Stimulated activated CD4-positive, alpha-beta T cell treated with anti-CD3 and anti-CD28 coated beads, TNF-alpha, amount 100 ng/mL, for 1 hour (primary cell): ENCODE results near the gene LGMN.
"Not testable (repeated sequence)": the region's sequence is repeated elsewhere in the genome, so short reads cannot be mapped to it uniquely, and the experiment has no call there.

Source experiments
- DNase-seq, 3 donors: peaks; one replicate each; pipeline ENCODE4 v3.0.0-alpha.2; 2020; ENCODE audit warnings: low read depth in 3 of 3, low spot score in 1 of 3

The LGMN gene

DNA sequence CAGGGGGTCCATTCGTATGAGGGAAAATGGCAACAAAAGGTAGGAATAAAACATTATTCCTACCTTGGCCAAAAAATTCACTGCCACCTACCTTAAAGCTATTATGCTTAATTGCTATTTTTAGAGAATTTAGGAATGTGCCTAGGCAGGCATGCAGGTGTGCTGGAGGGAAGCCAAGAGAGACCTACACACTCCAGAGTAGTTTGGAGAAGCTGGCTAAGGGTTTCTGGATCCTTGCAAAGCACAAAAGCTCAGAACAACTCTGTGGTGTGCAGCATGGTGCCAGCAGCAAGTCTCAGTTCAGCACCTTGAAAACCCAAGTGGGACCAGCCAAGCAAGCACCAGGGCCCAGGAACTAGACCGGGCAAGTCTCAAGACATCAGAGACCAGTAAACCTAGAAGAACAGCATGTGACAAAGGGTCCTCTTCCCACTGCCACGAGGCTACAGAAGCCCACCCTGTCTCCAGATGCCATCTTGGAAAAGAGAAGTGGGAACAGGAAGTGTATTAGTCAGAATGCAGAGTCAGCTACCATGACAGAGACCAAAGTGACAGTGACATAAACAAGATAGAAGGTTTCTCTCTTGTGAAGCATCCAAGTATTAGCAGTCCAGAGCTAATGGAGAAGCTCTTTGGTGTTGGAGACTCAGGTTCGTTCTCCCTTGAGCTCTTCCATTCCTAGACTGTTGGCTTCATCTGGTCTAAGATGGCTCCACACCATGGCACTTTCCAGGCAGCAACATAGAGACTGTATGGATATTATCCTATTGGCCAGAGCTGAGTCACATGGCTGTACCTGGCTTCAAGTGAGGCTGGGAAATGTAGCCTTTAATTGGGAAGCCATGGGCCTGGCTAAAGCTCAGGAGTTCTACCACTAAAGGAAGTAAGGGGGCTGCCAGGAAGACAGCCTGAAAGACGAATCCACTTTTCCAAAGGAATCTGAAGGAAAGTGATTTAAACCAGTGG is 15.5 kb upstream of the LGMN start:
- not testable (repeated sequence) for DNase-seq

DNA sequence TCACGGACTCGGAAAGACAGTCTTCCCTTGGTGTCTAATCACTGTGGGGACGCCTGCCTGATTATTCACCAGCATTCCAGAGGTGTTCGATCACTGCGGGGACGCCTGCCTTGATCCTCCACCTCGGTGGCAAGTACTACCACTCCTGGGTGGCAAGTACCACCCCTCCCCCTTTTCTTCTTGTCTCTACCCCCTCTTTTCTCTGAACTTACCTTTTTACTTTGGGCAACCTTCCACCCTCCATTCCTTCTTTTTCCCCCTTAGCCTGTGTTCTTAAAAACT is 12.0 kb upstream of the LGMN start:
- no peak for DNase-seq

DNA sequence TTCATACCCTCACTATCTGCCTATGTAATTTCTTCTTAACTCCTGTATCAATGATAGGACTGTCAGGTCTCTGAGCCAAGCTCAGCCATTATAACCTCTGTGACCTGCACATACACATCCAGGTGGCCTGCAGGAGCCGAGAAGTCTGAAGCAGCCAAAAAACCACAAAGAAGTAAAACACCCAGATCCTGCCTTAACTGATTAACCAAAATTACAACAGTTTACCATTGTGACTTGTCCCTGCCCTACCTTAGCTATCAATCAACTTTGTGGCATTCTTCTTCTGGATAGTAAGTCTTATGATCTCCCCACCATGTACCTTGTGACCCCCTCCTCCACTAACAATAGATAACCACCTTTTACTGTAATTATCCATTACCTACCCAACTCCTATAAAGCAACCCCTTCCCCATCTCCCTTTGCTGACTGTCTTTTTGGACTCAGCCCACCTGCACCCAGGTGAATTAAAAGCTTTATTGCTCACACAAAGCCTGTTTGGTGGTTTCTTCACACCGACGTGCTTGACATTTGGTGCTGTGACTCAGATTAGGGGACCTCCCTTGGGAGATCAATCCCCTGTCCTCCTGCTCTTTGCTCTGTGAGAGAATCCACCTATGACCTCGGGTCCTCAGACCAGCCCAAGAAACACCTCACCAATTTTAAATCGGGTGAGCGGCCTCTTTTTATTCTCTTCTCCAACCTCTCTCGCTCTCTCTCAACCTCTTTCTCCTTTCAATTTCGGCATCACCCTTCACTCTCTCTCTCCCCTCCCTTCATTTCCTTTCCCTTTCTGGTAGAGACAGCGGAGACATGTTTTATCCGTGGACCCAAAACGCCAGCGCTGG is 11.5 kb upstream of the LGMN start:
- DNase-seq, result no peak

DNA sequence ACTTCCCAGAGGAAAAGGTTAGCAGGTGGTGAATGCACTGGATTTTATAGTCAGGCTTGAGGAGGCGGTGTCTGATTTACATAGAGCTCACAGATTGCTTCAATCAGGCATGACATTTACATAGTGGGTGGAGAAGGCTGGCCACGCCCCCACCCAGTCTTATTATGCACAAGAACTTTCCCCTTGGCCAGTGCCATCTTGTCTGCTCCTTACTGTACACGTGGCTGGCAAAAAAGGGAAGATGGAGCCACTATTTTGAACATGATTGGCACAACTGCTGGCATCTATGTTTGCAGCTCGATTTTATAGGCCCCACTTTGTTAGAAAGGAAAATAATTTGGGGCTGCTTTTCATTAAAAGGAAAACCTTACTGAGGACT is 10.9 kb upstream of the LGMN start:
- no peak for DNase-seq

DNA sequence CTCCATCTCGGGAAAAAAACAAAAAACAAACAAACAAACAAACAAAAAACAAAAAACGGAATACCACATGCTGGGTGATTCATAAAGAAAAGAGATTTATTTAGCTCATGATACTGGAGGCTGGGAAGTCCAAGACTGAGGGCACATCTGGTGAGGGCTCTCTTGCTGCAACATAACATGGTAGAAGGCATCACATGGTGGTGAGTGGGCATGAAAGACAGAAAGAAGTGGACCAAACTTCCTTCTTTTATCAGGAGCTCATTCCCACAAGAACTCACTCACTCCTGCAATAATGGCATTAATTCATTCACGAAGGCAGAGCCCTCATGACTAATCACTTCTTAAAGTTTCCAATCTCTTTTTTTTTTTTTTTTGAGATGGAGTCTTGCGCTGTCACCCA is 8.0 kb upstream of the LGMN start:
- no peak for DNase-seq

DNA sequence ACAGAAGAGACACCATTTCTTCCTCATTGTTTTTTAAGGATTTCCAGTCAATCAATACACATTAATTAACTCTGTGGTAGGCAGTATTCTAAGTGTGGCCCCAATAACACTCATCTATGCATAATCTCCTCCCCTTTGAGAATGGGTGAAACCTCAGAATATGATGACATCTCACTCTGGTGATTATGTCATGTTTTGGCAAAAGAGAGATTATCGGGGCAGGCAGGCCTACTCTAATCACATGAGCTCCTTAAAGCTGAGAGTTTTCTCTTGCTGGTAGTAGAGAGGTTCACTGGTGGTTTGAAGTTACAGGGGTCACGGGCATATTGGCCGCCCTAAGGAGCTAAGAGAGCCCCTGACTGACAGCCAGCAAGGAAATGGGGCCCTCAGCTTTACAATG is 7.1 kb upstream of the LGMN start:
- no peak for DNase-seq

DNA sequence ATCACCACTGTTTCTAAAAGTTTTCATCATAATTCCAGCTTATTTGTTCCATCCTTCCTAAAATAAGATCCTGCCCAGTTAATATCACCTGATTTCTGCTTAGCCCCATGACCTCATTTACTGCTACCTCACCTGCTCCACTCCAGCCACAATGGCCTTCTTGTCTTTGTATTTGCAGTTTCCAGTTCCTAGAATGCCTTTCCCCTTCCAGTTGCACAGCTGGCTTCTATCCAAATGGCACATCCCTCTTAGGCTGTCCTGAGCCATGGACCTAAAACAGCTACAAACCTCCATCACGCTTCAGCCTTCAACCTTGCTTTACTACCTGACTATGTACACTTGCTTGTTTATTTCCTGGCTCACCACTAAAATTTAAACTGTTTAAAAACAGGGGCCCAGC is 6.5 kb upstream of the LGMN start:
- no peak for DNase-seq

DNA sequence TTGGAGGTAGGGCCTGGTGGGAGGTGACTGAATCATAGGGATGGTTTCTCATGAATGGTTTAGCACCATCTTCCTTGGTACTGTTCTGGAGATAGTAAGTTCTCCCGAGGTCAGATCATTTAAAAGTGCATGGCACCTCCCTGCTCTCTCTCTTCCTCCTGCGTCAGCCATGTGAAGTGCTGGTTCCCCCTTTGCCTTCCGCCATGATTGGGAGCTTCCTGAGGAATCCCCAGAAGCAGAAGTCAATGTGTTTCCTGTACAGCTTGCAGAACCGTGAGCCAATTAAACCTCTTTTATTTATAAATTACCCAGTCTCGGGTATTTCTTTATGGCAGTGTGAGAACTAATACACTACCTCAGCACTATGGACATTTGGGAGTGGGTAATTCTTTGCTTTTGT is 4.8 kb upstream of the LGMN start:
- DNase-seq, result no peak

DNA sequence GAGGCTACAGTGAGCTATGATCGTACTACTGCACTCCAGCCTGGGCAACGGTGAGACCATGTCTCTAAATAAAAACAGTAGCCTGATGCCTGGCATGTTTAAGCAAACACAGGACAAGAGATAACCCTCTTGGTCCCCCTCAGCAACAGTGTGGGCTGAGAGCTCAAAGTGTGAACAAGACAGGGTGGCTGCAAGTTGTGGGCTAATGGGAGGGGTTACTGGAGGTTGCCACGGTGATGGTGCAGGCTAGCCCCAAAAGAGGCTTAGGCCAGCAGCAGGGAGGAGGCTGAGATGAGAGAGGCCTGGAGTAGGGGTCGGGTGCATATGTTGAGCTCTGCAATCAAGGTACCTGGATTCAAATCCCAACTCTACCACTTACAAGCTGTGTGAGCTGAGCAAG is 3.4 kb upstream of the LGMN start:
- DNase-seq, result no peak

DNA sequence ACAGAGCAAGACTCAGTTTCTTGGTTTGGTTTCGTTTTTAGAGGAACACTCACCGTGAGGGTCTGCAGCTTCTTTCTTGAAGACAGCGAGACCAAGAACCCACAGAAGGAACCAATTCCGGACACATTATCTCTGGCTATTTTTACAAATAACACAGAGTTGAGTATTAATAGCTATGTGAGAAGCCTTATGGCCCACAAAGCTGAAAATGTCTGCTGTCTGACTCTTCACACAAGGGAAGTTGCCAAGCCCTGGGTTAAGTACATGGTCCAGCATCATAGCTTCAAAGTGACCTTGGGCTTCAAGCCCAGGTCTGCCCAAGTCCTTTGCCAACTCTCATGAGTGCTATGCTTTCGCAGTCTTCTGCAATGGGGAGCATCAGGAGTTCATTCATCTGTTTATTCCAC is 2.6 kb upstream of the LGMN start:
- no peak for DNase-seq

DNA sequence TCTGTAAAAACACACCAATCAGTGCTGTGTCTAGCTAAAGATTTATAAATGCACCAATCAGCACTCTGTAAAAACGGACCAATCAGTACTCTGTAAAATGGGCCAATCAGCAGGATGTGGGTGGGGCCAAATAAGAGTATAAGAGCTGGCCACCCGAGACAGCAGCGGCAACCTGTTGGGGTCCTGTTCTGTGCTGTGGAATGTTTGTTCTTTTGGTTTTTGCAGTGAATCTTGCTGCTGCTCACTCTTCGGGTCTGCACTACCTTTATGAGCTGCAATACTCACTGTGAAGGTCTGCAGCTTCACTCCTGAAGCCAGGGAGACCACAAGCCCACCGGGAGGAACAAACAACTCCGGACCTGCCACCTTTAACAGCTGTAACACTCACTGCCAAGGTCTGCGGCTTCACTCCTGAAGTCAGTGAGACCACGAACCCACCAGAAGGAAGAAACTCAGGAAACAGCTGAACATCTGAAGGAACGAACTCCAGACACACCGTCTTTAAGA is 1.8 kb upstream of the LGMN start:
- peak in 1 of 3 donors; percentile 12 for DNase-seq

DNA sequence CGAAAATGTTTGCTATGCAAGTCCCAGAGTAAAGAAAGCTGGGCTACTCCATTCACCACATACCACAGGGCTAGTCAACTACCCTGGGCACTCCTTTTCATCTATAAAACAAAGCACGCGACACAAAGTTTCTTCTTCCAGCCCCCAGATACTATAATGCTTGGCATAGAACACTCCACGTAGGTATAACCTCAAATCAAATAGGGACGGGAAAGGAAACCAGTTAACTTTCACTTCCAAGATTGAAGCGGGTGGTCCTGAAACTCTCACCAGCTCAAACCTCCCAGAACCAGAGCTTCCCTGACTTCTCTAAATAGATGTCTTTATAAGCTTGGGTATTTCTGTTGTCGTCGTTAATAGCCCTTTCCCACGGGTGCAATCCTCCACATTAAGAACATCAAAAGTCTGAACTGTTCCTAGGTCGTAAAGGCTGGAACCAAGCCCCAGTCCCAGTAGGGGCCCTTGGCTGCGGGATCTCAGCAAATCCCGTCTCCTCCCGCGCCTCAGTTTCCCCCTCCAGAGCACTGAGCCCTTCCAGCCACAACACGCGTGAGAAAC is 647 bp downstream of the LGMN start:
- no peak for DNase-seq

DNA sequence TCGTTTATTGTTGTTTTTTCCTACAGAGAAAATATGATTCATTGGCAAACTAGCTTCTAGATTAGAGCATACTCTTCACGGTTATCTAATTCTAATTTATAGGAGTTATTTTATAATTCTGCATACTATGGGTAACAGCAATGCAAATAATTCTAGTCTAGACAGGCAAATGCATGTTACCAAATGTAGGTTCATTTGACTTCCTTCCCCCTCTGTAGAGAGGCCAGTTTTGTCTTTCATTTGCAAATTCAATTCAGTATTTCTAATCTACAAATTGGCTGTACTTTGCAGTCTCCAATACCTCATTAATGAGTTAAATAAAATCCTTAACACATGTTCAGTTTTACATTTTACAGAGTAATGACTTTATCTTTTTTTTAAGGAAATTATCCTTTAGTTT is 4.2 kb downstream of the LGMN start:
- DNase-seq, result no peak

DNA sequence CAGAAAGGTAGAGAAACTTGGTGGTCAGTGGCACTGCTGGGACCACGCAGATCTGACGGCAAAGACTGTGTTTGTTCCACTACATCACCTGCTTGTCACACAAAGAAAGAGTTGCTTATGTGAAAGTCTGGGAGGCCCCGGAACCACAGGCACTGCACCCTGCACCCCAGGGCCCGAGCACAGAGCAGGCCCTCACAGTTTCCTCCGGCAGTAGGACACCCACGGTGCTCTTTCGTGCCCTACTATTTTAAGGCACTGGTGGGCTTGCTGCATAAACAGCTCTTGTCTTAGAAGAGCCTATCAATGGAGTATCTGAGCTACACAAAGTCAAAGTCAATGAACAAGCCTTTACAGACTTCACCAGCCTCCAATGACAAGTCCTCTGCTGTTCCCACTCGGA is 8.0 kb downstream of the LGMN start:
- DNase-seq, result no peak

DNA sequence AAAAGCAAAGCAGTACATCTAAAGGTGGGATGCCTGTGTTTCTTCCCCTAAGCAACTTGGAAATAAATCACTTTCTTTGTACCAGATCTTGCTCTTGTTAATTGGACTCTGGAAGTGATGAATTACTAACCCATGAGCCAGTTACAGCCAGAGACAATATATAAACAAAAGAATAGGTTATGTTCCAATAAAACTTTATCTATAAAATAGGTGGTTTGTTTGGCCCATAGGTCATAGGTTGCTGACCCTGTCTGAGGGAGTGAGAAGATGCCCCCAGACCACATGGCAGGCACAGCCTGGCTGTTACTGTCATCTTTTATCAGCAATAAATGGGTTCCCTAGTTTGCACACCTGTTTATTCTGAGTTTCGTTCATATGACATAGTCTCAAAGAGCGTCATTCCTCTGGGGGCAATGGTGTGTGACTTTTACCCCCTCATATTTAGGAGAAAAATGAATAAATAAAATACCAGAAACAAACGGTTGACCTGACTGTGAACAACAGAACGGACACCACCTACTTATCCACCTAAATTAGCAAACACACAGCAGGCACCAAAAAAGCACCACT is 10.7 kb downstream of the LGMN start:
- no peak for DNase-seq

DNA sequence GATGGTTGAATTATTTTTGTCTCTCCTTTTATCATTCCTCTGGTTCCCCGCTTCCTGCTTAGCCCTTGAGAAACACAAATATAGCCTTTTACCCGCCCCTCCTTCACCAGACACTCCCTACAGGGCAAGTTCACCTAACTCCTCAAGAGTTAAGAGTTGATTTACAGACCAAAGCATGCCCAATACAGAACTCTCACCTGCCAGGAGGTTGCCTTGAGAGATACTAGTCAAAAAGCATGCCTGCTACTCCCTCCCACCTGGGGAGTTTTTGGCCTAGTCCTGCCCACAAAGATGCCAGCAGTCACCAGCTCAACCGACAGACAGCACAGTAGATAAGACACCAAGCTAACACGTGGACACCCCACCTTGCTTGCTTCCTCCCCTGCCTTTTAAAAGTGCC is 11.2 kb downstream of the LGMN start:
- DNase-seq, result no peak

DNA sequence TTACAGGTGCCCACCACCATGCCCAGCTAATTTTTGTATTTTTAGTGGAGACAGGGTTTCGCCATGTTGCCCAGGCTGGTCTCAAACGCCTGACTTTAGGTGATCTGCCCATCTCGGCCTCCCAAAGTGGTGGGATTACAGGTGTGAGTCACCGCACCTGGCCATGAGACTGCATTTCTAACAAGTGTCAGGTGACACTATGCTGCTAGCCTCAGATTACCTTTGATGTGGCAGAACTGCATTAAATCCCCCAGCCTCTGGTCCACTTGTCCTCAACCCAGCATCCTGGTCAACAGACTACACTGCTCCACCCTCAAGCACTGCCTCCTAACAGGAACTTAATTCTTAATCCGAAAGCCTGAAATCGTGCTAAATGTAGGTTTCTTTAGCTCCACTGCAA is 13.1 kb downstream of the LGMN start:
- DNase-seq, result no peak

DNA sequence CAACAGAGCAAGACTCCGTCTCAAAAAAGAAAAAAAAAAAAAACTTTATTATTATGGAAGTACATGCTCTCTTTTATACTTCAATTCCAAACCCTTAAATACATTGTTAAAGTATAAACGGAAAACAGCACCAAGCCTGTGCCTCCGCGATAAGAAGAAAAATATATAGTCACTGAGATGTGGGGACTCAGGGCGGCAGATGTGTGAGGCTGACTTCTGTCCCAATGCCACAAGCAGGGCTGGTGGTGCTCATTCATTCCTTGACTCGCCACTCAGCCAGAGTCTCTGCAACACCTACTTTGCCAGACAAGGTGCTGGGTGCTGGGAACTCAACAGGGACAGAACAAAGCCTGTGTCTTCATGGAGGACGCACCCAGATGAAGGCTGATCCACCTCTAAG is 13.8 kb downstream of the LGMN start:
- no peak for DNase-seq

DNA sequence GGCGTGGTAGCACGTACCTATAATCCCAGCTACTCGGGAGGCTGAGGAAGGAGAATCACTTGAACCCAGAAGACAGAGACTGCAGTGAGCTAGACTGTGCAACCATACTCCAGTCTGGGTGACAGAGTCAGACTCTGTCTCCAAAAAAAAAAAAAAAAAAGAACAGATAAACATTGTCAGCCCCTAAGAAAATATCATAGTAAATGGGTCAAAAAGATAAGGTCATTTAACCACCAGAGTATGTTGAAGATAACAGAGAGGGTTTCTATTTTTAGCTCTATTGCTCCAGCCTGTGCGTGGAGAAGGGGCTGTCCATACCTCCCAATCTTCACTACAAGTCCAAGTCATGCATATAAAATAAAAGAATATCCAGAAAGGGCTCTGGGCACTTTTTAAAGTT is 15.4 kb downstream of the LGMN start:
- no peak for DNase-seq

DNA sequence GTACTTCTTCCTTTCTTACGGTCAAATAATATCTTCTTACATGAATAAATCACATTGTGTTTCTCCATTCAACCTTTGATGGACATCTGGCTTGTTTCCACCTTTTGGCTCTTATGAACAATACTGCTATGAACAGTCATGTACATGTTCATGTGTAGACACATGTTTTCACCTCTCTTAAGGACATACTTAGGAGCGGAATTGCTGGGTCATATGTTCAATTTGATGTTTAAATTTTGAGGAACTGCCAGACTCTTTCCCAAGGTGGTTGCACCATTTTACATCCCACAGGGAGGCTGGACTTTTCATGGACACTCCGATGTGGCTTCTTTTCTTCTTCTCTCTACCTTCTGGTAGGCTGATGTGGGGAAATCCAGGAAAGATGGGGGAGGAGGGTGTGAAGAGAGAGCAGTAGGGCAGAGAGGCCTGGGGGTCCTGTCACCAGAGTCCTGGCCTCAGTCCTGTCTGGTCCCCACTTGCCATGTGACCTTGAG is 16.8 kb downstream of the LGMN start:
- DNase-seq, result no peak

DNA sequence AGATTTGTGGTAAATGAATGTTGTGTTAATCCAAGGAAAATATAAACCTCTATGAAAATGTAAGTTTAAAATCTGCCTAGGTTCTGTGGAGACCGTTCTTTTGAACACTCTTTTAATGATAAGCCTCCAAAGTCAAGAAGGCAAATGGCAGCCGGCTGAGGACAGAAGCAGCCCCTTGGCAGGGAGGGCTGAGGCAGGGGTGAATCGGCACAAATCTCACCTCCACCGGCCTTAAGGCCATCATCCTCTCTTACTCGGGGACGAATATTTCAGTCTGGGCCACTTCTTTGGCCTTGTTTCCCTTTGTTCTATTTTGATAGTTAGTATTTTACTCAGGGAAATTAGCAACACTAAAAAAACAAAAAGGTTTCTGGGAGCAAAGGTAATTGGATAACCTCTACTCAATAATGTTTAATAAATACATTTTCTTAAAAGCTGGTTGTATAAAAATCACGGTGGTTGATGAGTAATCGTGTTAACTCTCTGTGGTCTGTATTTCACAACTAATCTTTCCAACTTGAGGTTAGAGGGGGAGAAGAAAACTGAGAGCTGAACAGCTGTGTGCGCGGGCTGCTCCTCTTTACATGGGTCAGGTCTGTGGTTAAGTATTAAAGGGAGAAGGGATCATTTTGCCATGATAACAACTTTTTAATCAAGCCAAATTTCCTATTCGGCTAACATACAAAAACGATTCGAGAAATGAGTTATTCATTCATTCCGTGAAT is 18.6 kb downstream of the LGMN start:
- DNase-seq, result no peak
